Stimulated activated CD4-positive, alpha-beta T cell treated with anti-CD3 and anti-CD28 coated beads, TNF-alpha, amount 100 ng/mL, for 1 hour (primary cell): ENCODE measurements around the gene KMT2C.
"Not testable (repeated sequence)": the region's sequence is repeated elsewhere in the genome, so short reads cannot be mapped to it uniquely, and the experiment has no call there.

Experiments used
- DNase-seq, 3 donors: peaks; one replicate each; pipeline ENCODE4 v3.0.0-alpha.2; 2020; ENCODE audit warnings: low read depth in 3 of 3, low spot score in 1 of 3

Gene KMT2C

DNA sequence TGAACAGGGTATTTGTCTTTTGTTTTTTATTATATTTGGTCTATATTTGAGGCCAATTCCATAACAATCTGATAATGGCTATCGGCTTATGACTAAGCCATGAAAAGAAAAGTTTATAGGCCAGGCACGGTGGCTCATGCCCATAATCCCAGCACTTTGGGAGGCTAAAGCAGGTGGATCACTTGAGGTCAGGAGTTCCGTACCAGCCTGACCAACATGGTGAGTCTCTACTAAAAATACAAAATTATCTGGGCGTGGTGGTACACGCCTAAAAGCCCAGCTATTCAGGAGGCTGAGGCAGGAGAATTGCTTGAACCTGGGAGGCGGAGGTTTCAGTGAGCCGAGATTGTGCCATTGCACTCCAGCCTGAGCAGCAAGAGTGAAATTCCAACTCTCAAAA, 227.0 kb downstream of the KMT2C start:
- DNase-seq: not testable (repeated sequence)

DNA sequence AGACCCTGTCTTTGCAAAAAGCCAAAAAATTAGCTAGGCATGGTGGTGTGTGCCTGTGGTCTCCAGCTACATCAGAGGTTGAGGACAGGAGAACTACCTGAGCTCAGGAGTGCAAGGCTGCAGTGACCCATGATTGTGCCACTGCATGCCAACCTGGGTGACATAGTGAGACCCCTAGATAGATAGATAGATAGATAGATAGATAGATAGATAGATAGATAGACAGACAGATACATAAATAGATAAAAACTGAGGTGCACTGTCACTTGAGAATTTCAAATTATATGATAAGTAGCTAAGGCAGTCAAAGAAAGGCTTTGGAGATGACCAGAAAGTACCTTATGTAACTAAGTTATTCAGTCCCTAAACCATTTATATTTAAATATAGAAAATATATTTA, 231.4 kb downstream of the KMT2C start:
- DNase-seq: not testable (repeated sequence)

DNA sequence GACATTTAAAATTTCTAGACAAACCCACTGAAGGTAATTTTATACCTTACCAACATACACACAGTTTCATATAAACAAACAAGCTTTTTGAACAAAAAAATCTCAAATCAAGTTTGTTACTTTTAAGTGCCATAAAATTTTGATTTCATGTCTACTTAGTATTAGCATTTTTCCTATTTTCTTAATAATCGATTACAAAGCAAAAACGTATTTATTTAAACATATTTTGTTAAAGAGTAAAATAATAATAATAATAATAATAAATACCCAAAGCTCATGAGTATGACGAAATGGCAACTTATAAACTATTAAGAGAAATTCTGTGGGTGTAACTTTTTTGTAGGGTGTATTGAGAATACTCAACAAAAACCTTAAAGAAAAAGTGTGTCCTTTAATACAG, 232.7 kb downstream of the KMT2C start:
- DNase-seq: no peak

DNA sequence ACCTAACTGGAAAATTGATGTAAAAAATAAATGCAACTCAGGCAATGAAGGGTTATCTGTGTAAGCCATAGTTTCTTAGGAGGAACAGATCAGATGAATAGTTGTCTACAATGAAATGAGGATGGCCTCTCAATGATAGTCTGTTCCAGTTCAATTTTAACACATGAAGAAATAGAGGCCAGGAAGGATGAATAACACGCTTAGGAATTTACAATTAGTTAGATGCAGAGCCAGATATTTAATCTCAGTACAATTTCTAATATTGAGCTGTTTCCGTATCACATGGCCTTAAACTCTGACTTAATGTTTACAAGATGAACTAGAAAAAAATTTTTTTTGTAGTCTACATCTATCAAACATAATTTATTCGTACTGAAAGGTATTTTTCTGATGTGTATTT, 233.7 kb downstream of the KMT2C start:
- DNase-seq: no peak

DNA sequence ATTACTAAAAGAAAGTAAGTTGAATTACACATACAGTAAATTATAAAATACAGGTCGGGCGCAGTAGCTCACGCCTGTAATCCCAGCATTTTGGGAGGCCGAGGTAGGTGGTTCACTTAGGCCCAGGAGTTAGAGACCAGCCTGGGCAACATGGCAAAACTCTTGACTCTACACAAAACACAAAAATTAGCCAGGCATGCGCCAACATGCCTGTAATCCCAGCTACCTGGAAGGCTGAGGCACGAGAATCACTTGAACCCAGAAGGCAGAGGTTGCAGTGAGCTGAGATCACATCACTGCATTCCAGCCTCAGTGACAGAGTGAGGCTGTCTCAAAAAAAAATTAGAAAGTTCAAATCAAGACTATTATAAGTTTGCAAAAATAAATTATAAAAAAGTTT, 235.4 kb downstream of the KMT2C start:
- DNase-seq: no peak

DNA sequence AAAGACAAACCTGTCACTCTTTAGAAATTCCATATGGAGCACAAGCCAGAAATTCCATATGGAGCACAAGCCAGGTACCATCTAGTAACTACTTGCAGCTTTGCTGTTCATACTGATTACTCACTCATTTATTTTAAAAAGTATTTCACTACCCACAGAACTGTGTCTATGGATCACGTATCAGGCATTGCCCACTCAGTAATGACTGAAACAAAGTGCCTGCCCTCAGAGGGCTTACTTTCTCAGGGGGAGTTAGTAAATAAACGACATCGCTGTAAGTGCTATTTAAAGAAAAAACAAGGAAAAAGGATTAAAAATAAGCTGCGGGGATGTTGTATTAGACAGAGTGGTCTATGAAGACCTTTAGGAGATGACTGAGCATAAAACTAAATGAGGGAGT, 239.4 kb downstream of the KMT2C start:
- no peak for DNase-seq

DNA sequence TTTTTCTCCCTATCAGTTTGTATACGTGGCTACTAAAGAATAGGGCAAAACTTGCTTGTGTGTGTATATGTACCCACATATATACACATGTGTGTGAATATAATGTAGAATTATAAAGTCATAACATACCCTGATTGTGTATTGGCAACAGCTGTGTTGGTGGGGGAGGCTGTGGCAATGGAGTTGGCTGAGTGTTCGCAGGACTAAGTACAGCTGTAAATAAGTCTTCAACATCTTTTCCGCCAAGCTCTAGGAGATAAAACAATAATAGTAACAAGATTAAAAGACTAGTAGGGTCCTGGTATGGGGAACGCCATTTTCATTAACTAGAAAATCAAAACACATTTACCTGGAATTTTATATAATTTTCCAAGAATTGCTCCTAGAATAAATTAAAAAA, 241.9 kb downstream of the KMT2C start:
- DNase-seq: no peak

DNA sequence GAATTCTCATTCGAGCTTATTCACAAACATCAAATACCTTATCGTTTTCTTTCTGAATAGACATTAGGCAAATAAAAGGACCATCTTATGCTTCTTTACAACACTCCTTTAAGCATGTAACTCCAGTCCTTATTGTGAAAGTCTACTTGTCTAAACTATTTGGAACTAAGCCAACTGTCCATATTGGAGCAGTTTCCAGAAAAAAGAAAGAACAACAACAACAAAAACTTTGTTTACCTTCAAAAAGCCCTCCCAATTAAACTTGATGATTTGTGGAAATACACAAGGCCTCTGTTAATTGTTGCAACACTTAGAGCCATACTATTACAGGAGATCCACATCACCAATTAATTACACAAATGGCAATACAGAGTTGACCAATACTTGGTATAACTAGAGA, 246.7 kb downstream of the KMT2C start:
- DNase-seq: no peak

DNA sequence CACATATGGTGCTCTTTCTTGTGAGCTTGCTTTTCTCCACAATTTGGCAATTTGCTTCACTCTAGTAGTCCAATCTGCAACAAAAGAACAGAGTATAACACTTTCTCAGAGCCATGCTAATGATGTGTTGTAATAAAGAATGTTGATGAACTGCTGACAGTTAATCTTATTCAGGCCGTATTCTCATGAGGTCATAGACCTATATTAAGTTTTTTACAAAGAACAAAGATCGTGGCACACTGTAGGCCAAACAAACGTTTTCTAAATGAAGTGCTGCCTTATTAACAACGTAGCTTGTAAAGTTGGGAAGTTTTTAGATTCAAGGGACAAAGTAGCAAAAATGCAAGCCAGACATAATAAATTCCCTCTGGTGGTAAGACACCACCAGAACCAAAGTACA, 250.2 kb downstream of the KMT2C start:
- DNase-seq: no peak

DNA sequence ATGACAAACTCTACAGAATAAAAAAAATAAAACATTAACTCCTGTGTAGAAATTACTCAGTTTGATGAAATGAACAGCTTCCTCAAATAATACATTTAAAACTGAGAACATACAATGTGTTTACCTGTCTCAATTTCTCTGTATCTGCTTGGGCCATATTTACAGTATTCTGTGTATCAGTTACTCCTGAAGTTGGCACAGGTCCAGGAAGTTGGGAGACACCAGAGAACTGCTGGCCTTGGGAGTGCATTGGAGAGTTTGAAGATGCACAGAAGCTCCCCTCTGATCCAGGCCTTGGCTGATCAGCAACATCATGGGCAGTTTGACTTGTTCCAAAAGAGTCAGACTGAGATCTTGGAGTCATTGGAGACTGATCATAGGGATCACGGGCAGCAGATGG, 255.2 kb downstream of the KMT2C start:
- no peak for DNase-seq

DNA sequence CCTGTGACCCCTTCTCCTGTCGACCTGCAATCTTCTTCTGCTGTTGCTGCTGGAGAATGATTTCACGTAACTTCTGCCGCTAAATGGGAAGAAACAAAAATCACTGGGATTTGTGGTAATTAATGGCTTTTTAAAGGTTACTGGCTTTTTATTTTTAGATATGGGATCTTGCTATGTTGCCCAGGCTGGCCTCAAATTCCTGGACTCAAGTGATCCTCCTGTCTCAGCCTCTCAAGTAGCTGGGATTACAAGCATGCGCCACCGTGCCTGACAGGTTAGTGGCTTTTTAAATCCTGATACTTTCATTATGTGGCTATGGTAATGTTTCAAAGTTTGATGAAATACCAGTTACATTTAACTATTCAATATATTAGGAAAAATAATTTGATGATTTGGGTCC, 255.8 kb downstream of the KMT2C start:
- DNase-seq: no peak

DNA sequence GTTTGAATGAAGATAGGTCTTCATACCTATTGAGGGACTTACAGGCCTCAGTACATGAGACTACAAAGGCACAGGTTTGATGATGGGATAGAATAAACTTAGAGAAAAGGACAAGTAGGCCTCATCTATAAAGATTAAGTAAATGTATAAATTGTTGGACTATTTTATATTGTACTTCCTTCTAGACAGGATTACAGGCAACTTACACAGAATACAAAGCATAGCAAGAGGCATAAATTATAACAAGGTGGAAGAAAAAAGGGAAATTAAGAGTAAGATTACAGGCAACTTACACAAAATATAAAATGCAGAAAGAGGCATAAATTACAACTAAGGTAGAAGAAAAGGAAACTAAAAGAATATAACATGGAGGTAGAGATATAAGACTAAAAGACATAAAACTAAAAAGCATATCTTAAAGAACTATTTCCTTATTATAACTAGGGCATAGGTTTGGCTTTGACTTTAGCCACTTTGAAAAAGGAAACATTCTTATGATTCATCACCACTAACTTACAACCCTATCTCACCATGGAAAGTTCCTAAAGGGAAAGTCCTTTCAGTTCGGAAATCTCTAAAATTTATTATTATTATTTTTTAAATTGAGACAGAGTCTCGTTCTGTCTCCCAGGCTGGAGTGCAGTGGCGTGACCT, 257.3 kb downstream of the KMT2C start:
- no peak for DNase-seq

DNA sequence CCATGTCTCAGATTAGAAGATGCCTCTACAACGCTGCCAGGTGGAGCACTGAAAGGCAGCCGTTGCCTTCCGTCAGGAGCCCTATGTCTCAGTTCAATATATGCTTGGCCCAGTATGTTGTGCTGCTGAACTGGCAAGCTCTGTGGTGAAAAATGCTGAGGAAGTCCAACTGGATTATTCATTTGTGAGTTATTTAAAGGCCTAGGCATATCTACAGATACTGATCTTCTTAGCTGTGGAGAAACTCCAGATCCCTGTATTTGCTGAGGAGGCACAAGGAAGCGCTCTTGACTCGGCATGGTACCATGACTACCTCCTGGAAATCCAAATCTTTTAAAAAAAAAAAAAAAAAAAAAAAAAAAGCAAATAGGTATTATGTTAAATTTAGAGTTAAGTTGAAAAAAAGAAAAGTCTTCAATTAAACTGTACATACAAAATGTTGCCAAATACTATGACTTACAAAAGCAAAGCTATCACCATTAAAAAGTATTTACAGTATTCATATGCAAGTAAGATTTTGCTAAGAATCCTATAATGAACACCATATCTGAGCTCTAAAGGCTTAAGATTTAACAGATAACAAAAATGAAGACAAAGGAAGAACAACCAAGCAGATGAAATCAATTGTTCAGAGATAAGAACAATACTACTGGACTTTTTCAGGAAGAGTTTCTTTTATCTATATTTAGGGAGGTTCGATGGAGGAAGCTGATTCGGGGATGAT, 258.0 kb downstream of the KMT2C start:
- no peak for DNase-seq

DNA sequence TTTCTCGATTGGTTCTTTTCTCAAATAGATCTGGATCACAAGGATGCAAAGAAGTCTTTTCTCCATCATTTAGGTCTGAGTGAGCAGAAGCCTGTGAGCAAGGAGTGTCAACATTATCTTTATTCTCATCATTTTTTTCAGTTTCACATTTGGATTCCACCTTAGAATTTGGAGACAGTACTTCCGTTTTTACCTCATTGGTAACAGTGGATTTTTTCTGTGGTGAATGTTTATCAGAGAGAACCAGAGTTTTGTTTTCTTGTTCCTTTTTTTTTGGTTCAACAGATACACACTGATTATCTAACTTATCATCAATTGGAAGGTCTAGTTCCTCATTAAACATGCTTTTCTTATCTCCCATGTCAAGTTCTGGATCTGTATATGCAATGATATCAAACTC, 259.0 kb downstream of the KMT2C start:
- DNase-seq: no peak

DNA sequence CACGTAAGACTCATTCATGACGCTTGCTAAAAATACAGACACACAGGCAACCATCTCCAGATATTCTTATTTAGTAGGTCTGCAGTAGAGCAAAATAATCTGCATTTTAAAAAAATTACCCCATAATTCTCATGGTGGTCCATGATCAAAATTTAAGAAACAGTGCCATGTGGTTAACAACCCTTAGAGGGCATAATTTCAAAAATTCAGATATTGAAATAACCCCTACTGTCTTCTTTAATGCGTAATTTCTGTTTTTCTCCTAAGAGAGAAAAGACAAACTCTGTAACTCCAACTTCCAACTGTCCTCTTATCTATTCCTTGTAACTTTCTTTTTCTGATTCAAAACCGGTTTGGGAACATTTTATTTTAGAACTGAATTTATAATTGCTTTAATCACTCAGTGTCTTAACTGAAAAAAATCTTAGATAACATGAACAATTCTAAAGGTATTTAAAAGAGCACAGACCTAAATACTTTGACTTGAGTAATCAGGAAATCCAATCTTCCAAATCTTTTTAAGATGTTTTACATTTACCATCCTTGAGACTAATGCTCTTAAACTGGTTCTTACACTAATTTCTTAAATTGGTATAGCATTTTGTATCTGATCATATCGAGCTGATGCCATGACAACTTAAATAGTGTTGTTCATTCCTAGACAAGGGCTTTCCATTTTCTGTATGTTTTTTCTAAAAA, 262.3 kb downstream of the KMT2C start:
- no peak for DNase-seq

DNA sequence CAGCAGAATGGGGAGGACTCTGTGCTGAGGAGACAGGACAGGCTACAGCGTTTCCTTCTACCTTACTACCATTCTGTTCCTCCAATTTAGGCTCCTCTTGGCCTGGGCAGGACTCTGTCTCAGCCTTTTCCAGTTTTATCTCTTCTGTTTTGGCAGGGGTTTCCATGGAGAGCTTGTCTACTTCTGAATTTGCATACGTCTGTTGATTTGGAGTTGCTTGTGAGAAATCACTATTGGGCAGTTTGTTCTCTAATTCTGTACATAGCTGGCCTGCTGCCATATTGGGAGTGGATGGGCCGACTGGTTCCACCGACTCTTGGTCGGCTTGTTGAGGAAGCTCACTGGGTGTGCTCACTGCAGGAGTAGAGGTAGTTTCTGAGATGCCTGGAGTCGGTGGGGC, 273.5 kb downstream of the KMT2C start:
- DNase-seq: no peak

DNA sequence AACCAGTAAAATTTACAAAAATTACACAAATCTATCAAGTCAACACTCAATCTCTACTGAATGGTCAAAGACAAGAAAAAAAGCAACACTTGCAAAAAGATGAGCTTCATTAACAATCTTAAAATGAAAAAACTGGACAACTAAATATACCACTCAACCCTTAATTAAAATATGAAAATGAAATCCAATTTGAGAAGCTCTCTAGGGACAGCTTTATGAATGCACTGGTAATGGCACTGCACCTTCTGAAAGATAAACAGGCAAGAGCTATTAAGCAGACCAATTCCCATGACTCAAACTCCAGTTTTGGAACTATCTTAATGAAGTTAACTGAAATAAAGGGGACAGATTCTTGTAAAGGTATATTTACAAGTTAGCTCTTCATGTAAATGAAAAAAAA, 274.6 kb downstream of the KMT2C start:
- DNase-seq: no peak

DNA sequence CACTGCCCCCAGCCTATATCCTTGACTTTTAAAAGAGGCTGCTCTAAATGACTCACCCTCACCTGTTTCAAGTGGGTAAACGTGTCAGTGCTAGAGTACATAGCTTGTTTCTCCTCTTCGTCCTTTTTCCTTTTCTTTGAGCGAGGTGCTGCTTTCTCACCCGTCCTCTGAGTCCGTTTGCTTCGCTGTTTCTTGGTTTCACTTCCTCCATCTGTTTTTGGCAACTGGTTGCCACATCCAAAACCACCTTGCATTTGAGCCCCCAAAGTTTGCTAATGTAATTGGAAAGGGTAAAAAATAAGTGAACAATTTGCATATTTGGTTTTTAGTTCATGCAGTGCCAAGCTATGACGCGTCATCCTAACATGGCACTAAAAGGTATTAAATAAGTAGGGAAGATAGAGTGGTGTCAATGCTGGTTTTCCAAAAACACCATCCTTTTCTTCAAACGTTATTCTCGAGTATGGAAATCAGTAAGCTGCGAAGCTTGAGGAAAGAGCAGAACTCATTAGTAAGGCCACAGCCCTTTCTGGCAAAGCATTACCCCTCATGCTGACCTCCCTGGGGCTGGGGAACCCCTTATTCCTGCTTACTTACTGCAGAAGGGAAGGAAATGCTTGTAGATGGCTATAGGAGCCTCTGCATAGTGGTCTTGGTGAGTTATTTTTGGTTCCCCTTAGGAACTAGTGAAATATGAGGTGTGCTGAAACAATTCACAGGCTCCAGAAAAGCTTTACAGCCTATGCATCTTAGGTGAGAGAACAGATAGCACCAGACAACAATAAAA, 276.8 kb downstream of the KMT2C start:
- no peak for DNase-seq

DNA sequence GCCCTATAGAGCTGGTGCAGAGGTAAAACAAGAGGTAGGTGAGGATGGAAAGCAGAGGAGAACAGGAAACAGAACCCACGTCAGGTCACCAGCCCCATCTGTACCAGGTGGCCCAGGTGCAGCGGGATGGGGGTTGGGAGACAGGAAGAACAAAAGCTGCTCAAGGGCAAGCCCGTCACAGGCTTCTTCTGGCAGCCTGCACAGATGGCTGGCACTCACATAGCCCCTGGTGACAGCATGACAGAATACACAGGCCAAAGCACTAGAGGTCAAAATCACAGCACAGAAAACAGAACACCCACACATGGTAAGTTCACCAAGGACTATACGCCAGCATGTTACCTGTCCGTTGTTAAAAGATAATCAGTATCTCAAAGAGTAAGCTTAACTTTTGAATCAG, 283.5 kb downstream of the KMT2C start:
- DNase-seq: no peak

DNA sequence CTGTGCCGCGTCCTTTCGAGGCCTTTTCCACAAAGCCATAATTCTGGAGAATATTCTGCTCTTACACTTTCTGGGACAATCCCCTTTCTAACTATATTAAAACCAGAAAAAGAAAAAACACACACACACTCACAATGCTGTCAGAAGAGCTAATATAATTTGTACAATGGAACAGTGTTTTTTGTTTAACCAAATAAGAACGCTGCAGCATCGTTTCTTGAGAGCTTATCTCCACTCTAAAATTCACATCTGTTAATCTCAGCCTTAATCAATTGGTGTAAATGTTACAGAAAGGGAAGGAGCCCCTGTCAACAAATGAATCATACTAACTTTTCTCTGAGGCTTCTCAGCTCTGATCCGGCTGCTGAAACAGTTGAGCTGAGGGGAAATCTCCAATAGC, 286.4 kb downstream of the KMT2C start:
- no peak for DNase-seq

DNA sequence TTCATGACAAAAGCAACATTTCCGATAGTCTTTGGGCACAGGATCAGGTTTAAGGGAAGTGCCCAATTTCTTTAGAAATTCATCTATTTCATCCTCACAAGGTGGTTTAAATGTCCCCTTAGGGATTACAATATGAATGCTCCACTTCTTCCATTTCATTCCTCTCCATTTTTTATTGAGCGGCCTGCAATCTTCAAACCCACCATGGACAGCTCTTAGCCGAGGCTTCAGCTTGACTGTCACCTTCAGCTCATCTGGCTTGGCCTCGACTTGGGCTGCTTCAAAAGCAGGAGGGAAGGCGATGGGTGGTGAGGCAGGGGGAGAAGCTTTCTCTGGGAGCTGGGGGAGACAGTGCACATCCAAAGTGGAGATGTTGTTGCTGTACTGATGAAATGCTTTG, 287.1 kb downstream of the KMT2C start:
- no peak for DNase-seq
